GM12872 (cell line): ENCODE results near the gene RABGAP1L.

Source experiments
- CTCF ChIP-seq: IDR thresholded peaks from 3 replicates; pipeline ENCODE4 v1.5.1; 2011; ENCODE audit warnings: low read depth, mild to moderate bottlenecking, low read length, moderate library complexity; ENCODE audit not compliant: insufficient read depth

The RABGAP1L gene

GRCh38 chr1:174266476-174266875 lies 107.2 kb downstream of the RABGAP1L start:
- no peak for TF ChIP-seq CTCF

- TF ChIP-seq CTCF, result no peak
Measured at GRCh38 chr1:174266991-174267612, 107.8 kb downstream of the RABGAP1L start.

- no peak for TF ChIP-seq CTCF
Measured at GRCh38 chr1:174269989-174270651, 110.8 kb downstream of the RABGAP1L start.

GRCh38 chr1:174273190-174273589 lies 113.9 kb downstream of the RABGAP1L start:
- TF ChIP-seq CTCF, result no peak

GRCh38 chr1:174273776-174274175 lies 114.5 kb downstream of the RABGAP1L start:
- TF ChIP-seq CTCF, result no peak

GRCh38 chr1:174274452-174274851 lies 115.1 kb downstream of the RABGAP1L start:
- no peak for TF ChIP-seq CTCF

- no peak for TF ChIP-seq CTCF
Measured at GRCh38 chr1:174274884-174275283, 115.6 kb downstream of the RABGAP1L start.
